MCF 10A (cell line): Measurements from ENCODE around the gene TRPC3. TPM values are rescaled to one million over a fixed set of nuclear protein-coding genes. Genes with fewer than 3 reads are reported as not detected.

Experiments
- BruUV-seq: library from RNA; stranded (reverse); fragments of 400-500 nt; replicated peaks from 2 replicates; lab custom pipeline; 2021; lab: Mats Ljungman, UMichigan
- CTCF ChIA-PET: fragments of 300-600 bp; sonication (Branson Sonifier 250); formaldehyde crosslinking; extraction: SDS; loops from one replicate; lab custom pipeline; 2021; ENCODE audit warnings: antibody characterized with exemption, inconsistent platforms; lab: Yijun Ruan, JAX
- POLR2A ChIA-PET: fragments of 300-600, 350-650 bp; sonication (Branson Sonifier 250); formaldehyde crosslinking; extraction: SDS; loops from one replicate; lab custom pipeline; 2020; ENCODE audit warnings: antibody characterized with exemption, inconsistent platforms; lab: Yijun Ruan, JAX
- DNase-seq: peaks from one replicate; pipeline ENCODE4 v3.0.0-alpha.2; 2018; ENCODE audit not compliant: unreplicated experiment
- H3K27ac Mint-ChIP-seq: one replicate; pipeline ENCODE4 v1.8.0; 2022; ENCODE audit warnings: mild to moderate bottlenecking, low read depth, mixed read lengths; ENCODE audit not compliant: unreplicated experiment
- H3K27me3 Mint-ChIP-seq: one replicate; pipeline ENCODE4 v1.8.0; 2022; ENCODE audit warnings: mixed read lengths; ENCODE audit not compliant: insufficient read depth, unreplicated experiment
- H3K36me3 Mint-ChIP-seq: one replicate; pipeline ENCODE4 v1.8.0; 2022; ENCODE audit warnings: mild to moderate bottlenecking, moderate library complexity, mixed read lengths; ENCODE audit not compliant: insufficient read depth, unreplicated experiment
- H3K4me1 Mint-ChIP-seq: one replicate; pipeline ENCODE4 v1.8.0; 2022; ENCODE audit warnings: mixed read lengths; ENCODE audit not compliant: insufficient read depth, unreplicated experiment
- H3K4me3 Mint-ChIP-seq: one replicate; pipeline ENCODE4 v1.8.0; 2022; ENCODE audit warnings: mild to moderate bottlenecking, moderate library complexity, mixed read lengths; ENCODE audit not compliant: unreplicated experiment
- H3K9me3 Mint-ChIP-seq: one replicate; pipeline ENCODE4 v1.8.0; 2022; ENCODE audit warnings: mixed read lengths; ENCODE audit not compliant: unreplicated experiment
- intact Hi-C: fragments of 100-400 bp; cut with micrococcal nuclease; formaldehyde crosslinking; loops from 2 replicates; pipeline ENCODE4 v1.14.1; 2022
- total RNA-seq: library from RNA; stranded (reverse); gene quantifications from 2 replicates; pipeline ENCODE4 v1.2.3, GENCODE V29; 2022
- TF ChIP-seq, protein P1 (sequence below): fragments of 200-600 bp; IDR thresholded peaks from one replicate; pipeline ENCODE4 v1.8.0; 2022; ENCODE audit warnings: antibody characterized with exemption, mild to moderate bottlenecking; ENCODE audit not compliant: unreplicated experiment

The TRPC3 gene
- total RNA-seq, 1 experiment from 2014 or later: not detected

DNA sequence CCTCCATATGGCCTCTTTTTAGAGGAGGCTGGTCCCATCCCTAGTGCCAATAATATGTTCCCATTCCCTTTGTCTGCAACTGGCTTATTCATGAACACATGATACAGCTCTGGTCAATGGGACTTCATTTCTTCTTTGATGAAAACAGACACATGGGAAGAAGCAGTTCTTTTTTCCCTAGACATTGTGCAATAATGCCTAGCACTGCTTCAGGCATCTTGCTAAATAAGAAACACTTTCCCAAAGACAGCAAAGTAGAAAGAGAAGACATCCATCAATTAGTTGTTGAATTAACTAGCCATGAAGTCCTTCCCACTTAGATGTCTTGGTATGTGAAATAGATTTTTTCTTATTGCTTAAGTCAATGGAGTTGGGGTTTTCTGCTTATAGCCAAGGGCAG is 40.1 kb upstream of the TRPC3 start:
- BruUV-seq: no TSS peak
- intact Hi-C loops: no loop called here
- peaks cover 26% of the 10 kb centered on the region for H3K27me3 Mint-ChIP-seq
- CTCF ChIA-PET: no interaction called here
- no peaks in the 10 kb centered on the region for H3K9me3 Mint-ChIP-seq
- no peak overlapping the region for H3K27ac Mint-ChIP-seq
- H3K4me3 Mint-ChIP-seq: no peak overlapping the region
- H3K4me1 Mint-ChIP-seq: peaks cover 8% of the 10 kb centered on the region
- H3K36me3 Mint-ChIP-seq: no peaks in the 10 kb centered on the region
- TF ChIP-seq, protein P1, sequence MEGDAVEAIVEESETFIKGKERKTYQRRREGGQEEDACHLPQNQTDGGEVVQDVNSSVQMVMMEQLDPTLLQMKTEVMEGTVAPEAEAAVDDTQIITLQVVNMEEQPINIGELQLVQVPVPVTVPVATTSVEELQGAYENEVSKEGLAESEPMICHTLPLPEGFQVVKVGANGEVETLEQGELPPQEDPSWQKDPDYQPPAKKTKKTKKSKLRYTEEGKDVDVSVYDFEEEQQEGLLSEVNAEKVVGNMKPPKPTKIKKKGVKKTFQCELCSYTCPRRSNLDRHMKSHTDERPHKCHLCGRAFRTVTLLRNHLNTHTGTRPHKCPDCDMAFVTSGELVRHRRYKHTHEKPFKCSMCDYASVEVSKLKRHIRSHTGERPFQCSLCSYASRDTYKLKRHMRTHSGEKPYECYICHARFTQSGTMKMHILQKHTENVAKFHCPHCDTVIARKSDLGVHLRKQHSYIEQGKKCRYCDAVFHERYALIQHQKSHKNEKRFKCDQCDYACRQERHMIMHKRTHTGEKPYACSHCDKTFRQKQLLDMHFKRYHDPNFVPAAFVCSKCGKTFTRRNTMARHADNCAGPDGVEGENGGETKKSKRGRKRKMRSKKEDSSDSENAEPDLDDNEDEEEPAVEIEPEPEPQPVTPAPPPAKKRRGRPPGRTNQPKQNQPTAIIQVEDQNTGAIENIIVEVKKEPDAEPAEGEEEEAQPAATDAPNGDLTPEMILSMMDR: no peak
- POLR2A ChIA-PET: no interaction called here
- no peak for DNase-seq

DNA sequence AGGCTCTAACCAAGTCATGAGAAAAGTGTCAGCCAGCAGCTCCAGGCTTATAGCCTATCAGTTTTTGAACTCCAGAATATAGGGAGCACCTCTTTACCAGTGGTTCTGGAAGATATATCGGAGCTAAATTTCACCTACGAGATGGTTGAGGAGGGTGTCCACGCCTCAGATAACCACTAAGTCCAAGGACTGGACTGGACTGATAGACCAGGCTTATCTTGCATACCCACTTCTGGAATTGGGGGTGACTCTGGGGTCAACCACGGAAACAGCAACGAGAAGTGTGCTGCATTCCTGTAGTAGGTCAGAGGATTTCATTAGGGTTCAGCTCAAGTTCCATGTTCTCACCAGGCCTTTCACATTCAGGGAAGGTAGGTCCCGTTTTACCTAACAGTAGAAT is 38.6 kb upstream of the TRPC3 start:
- H3K4me3 Mint-ChIP-seq: no peak overlapping the region
- no peaks in the 10 kb centered on the region for H3K36me3 Mint-ChIP-seq
- CTCF ChIA-PET: interaction anchor here (1.0 kb wide), 1 partner anchor 89 kb away, joined by 3 read pairs; no protein-coding TSS in a partner anchor
- H3K27me3 Mint-ChIP-seq: peaks cover 16% of the 10 kb centered on the region
- BruUV-seq: no TSS peak
- intact Hi-C loops: no loop called here
- TF ChIP-seq, protein P1: no peak
- no peak for DNase-seq
- peaks cover 8% of the 10 kb centered on the region for H3K4me1 Mint-ChIP-seq
- no peaks in the 10 kb centered on the region for H3K9me3 Mint-ChIP-seq
- POLR2A ChIA-PET: no interaction called here
- no peak overlapping the region for H3K27ac Mint-ChIP-seq

DNA sequence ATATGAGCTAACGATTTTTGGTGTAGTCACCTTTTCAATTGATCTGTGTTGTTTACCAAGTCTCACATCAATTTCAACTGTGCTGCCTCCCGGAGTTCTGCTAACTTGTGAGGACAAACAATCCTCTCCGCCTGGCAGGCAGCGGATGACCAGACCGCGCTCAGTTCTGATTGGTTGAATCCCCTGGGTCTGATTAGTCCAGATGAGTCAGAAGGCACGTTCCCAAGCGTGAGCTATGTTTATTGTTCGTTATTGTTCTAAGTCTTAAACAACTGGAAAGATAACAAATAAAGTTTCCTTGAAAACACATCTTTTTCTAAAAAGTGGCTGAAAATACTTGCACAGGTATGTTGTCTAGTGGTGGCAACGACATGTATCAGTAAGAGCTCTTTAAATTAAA is 37.9 kb upstream of the TRPC3 start:
- TF ChIP-seq, protein P1: no peak
- H3K4me3 Mint-ChIP-seq: no peak overlapping the region
- peaks cover 16% of the 10 kb centered on the region for H3K27me3 Mint-ChIP-seq
- intact Hi-C loops: no loop called here
- POLR2A ChIA-PET: no interaction called here
- CTCF ChIA-PET: interaction anchor here (0.7 kb wide), 1 partner anchor 162 kb away, joined by 3 read pairs; no protein-coding TSS in a partner anchor
- no TSS peak for BruUV-seq
- peaks cover 8% of the 10 kb centered on the region for H3K4me1 Mint-ChIP-seq
- H3K36me3 Mint-ChIP-seq: no peaks in the 10 kb centered on the region
- H3K27ac Mint-ChIP-seq: no peak overlapping the region
- H3K9me3 Mint-ChIP-seq: no peaks in the 10 kb centered on the region
- DNase-seq: no peak

DNA sequence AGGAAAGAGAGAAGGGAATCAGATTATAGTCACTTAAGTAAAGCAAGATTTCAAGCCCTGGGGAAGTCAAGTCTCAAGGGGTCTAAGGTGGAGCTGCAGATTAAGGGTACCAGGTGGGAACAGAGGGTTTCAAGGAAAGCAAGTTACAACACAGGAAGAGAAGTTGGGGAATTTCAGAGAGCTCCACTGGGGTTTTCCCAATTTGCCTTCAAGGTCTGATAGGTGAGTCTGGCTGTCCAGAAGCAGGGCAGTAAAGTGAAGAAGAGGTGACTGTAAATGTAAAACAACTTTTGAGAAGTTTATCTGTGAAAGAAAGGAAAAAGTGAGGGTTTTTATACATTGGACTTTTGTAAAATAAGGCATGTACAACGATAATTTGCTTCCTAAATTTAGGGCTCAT is 37.1 kb upstream of the TRPC3 start:
- BruUV-seq: no TSS peak
- H3K4me3 Mint-ChIP-seq: no peak overlapping the region
- no peak overlapping the region for H3K27ac Mint-ChIP-seq
- intact Hi-C loops: no loop called here
- H3K36me3 Mint-ChIP-seq: no peaks in the 10 kb centered on the region
- CTCF ChIA-PET: no interaction called here
- peaks cover 8% of the 10 kb centered on the region for H3K4me1 Mint-ChIP-seq
- H3K9me3 Mint-ChIP-seq: no peaks in the 10 kb centered on the region
- POLR2A ChIA-PET: no interaction called here
- TF ChIP-seq, protein P1: no peak
- peaks cover 16% of the 10 kb centered on the region for H3K27me3 Mint-ChIP-seq
- DNase-seq: no peak
